HepG2 (cell line): Measurements from ENCODE around the gene ATP6V1C2. TPM values are rescaled to one million over a fixed set of nuclear protein-coding genes. Genes with fewer than 3 reads are reported as not detected.
A peak's percentile ranks its signal among the peaks of the same experiment; 100 is the strongest.

ENCODE experiments used
- ATF7-NPFF ChIP-seq: sonication (generic); formaldehyde crosslinking; IDR thresholded peaks from 2 replicates; pipeline ENCODE4 v1.8.1; 2023; ENCODE audit warnings: mild to moderate bottlenecking, low read depth, missing genetic modification reagents, moderate library complexity
- BCL6 ChIP-seq: IDR thresholded peaks from 2 replicates; pipeline ENCODE4 v1.6.1; 2016; ENCODE audit warnings: missing genetic modification reagents, missing compliant biosample characterization
- BCLAF1 ChIP-seq: fragments of 450-650 bp; IDR thresholded peaks from 2 replicates; pipeline ENCODE4 v1.6.1; 2017; ENCODE audit warnings: mild to moderate bottlenecking
- GZF1 ChIP-seq: sonication (generic); formaldehyde crosslinking; IDR thresholded peaks from 2 replicates; pipeline ENCODE4 v1.5.1; 2020; ENCODE audit warnings: mild to moderate bottlenecking, missing genetic modification reagents
- KDM5B ChIP-seq: sonication (generic); formaldehyde crosslinking; IDR thresholded peaks from 2 replicates; pipeline ENCODE4 v1.4.0; 2020; ENCODE audit warnings: missing genetic modification reagents, mild to moderate bottlenecking, borderline replicate concordance
- MED1 ChIP-seq: sonication (generic); formaldehyde crosslinking; IDR thresholded peaks from 2 replicates; pipeline ENCODE4 v1.4.0; 2020; ENCODE audit warnings: missing genetic modification reagents
- MEIS1 ChIP-seq: sonication (generic); formaldehyde crosslinking; IDR thresholded peaks from 2 replicates; pipeline ENCODE4 v1.9.0; 2021; ENCODE audit warnings: mild to moderate bottlenecking, missing genetic modification reagents, moderate library complexity, borderline replicate concordance
- NFATC3 ChIP-seq: sonication (generic); formaldehyde crosslinking; IDR thresholded peaks from 2 replicates; pipeline ENCODE4 v1.5.1; 2020; ENCODE audit warnings: mild to moderate bottlenecking, missing genetic modification reagents
- PLRG1 ChIP-seq: fragments of 450-650 bp; conservative IDR thresholded peaks from 2 replicates; pipeline ENCODE4 v1.6.1; 2016
- SOX6 ChIP-seq, 2 experiments: fragments of 450-650 bp in 1 of 2; sonication (generic) in 1 of 2; formaldehyde crosslinking in 1 of 2; IDR thresholded peaks; 2 replicates each; pipeline versions ENCODE4 v1.4.0 to v1.6.1; 2017 to 2020; ENCODE audit warnings: antibody characterized with exemption in 1 of 2, mild to moderate bottlenecking in 1 of 2, missing genetic modification reagents in 1 of 2
- TEAD3 ChIP-seq: optimal IDR thresholded peaks from 2 replicates; pipeline ENCODE3; 2016; ENCODE audit warnings: borderline replicate concordance
- ZBED4 ChIP-seq: sonication (generic); formaldehyde crosslinking; IDR thresholded peaks from 2 replicates; pipeline ENCODE4 v1.4.0; 2020; ENCODE audit warnings: missing genetic modification reagents, borderline replicate concordance
- ZNF225 ChIP-seq: sonication (generic); formaldehyde crosslinking; IDR thresholded peaks from 2 replicates; pipeline ENCODE4 v1.4.0; 2020; ENCODE audit warnings: mild to moderate bottlenecking, missing genetic modification reagents
- ZNF766 ChIP-seq: sonication (generic); formaldehyde crosslinking; IDR thresholded peaks from 2 replicates; pipeline ENCODE4 v1.5.0; 2020; ENCODE audit warnings: missing genetic modification reagents, borderline replicate concordance
- polyA plus RNA-seq, 8 experiments: library from polyadenylated mRNA; depleted of rRNA in 3 of 8; stranded (reverse) in 7 of 8; unstranded in 1 of 8; fragments of >200 nt; fragmentation: Illumina TruSeq in 4 of 8; extraction: Trizol in 4 of 8; gene quantifications; 2 replicates each; pipeline versions ENCODE4 v1.2.1 to v1.2.3, GENCODE V29; 2011 to 2016; ENCODE audit warnings: low read depth in 4 of 8, missing spikeins in 1 of 8, mixed read lengths in 1 of 8; ENCODE audit not compliant: insufficient read depth in 1 of 8
- total RNA-seq, 5 experiments: library from RNA; depleted of rRNA; stranded (reverse); fragments of >200 nt; fragmentation: Illumina TruSeq; extraction: Trizol; gene quantifications; 2 replicates each; pipeline ENCODE4 v1.2.3, GENCODE V29; 2016; ENCODE audit warnings: low read depth in 1 of 5
- TF ChIP-seq, protein P1 (sequence below): sonication (generic); formaldehyde crosslinking; IDR thresholded peaks from 2 replicates; pipeline ENCODE4 v1.4.0; 2020; ENCODE audit warnings: missing genetic modification reagents
- TF ChIP-seq, protein P2 (sequence below): sonication (generic); formaldehyde crosslinking; IDR thresholded peaks from 2 replicates; pipeline ENCODE4 v1.8.0; 2022; ENCODE audit warnings: mild to moderate bottlenecking, missing genetic modification reagents; ENCODE audit not compliant: insufficient replicate concordance
- TF ChIP-seq, protein P3 (sequence below): IDR thresholded peaks from 2 replicates; pipeline ENCODE4 v1.6.1; 2016; ENCODE audit warnings: missing genetic modification reagents, missing compliant biosample characterization
- TF ChIP-seq, protein P4 (sequence below): sonication (generic); formaldehyde crosslinking; IDR thresholded peaks from 2 replicates; pipeline ENCODE4 v1.5.1; 2020; ENCODE audit warnings: mild to moderate bottlenecking, missing genetic modification reagents, moderate library complexity

ATP6V1C2 gene
- total and polyA plus RNA-seq, 2 of the 13 experiments (the other 11 are each of a cell fraction or from before 2014, with no cell fraction given), result 0.04 to 0.29 TPM

GRCh38 chr2:10757814-10758286 lies 36.4 kb downstream of the ATP6V1C2 start (continued):
- no peak for TF ChIP-seq ZBED4 (CRISPR knock-in tag)
- no peak for TF ChIP-seq BCL6 (CRISPR knock-in tag)
- no peak for TF ChIP-seq TEAD3 (CRISPR knock-in tag)
- peak; percentile 5; the same call in 1 of the 2 replicates for TF ChIP-seq MED1 (CRISPR knock-in tag)
- TF ChIP-seq, protein P1, sequence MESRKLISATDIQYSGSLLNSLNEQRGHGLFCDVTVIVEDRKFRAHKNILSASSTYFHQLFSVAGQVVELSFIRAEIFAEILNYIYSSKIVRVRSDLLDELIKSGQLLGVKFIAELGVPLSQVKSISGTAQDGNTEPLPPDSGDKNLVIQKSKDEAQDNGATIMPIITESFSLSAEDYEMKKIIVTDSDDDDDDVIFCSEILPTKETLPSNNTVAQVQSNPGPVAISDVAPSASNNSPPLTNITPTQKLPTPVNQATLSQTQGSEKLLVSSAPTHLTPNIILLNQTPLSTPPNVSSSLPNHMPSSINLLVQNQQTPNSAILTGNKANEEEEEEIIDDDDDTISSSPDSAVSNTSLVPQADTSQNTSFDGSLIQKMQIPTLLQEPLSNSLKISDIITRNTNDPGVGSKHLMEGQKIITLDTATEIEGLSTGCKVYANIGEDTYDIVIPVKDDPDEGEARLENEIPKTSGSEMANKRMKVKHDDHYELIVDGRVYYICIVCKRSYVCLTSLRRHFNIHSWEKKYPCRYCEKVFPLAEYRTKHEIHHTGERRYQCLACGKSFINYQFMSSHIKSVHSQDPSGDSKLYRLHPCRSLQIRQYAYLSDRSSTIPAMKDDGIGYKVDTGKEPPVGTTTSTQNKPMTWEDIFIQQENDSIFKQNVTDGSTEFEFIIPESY (CRISPR knock-in tag), result no peak
- no peak for TF ChIP-seq MEIS1
- TF ChIP-seq GZF1 (CRISPR knock-in tag), result no peak
- no peak for TF ChIP-seq NFATC3
- no peak for TF ChIP-seq PLRG1
- TF ChIP-seq ATF7-NPFF (CRISPR knock-in tag), result no peak
- TF ChIP-seq KDM5B (CRISPR knock-in tag), result no peak
- no peak for TF ChIP-seq ZNF766 (CRISPR knock-in tag)
- TF ChIP-seq, protein P2, sequence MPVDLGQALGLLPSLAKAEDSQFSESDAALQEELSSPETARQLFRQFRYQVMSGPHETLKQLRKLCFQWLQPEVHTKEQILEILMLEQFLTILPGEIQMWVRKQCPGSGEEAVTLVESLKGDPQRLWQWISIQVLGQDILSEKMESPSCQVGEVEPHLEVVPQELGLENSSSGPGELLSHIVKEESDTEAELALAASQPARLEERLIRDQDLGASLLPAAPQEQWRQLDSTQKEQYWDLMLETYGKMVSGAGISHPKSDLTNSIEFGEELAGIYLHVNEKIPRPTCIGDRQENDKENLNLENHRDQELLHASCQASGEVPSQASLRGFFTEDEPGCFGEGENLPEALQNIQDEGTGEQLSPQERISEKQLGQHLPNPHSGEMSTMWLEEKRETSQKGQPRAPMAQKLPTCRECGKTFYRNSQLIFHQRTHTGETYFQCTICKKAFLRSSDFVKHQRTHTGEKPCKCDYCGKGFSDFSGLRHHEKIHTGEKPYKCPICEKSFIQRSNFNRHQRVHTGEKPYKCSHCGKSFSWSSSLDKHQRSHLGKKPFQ (CRISPR knock-in tag), result no peak
- TF ChIP-seq BCLAF1, result no peak
- no peak for TF ChIP-seq ZNF225 (CRISPR knock-in tag)
- no peak for TF ChIP-seq SOX6 (IDR thresholded peaks at IDR 0.05)
- TF ChIP-seq SOX6 (CRISPR knock-in tag; IDR thresholded peaks at IDR 0.05), result 0 out of 2 replicates have a peak, but pooled peaks have one; percentile 16
- TF ChIP-seq, protein P3, sequence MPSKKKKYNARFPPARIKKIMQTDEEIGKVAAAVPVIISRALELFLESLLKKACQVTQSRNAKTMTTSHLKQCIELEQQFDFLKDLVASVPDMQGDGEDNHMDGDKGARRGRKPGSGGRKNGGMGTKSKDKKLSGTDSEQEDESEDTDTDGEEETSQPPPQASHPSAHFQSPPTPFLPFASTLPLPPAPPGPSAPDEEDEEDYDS, result 0 out of 2 replicates have a peak, but pooled peaks have one; percentile 6
- TF ChIP-seq, protein P4, sequence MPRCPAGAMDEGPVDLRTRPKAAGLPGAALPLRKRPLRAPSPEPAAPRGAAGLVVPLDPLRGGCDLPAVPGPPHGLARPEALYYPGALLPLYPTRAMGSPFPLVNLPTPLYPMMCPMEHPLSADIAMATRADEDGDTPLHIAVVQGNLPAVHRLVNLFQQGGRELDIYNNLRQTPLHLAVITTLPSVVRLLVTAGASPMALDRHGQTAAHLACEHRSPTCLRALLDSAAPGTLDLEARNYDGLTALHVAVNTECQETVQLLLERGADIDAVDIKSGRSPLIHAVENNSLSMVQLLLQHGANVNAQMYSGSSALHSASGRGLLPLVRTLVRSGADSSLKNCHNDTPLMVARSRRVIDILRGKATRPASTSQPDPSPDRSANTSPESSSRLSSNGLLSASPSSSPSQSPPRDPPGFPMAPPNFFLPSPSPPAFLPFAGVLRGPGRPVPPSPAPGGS (CRISPR knock-in tag), result no peak
